GM13977 (cell line): ENCODE results near the gene RNF141.

Source experiments
- DNase-seq: peaks from one replicate; pipeline ENCODE4 v3.0.0; 2012; ENCODE audit warnings: low spot score
- in situ Hi-C: fragments of 300-500 bp; cut with MboI; formaldehyde crosslinking; loops from one replicate; pipeline ENCODE4 v1.12.0; 2022; ENCODE audit warnings: low sequenced_read_pairs, low pct_unique_long_range_greater_than_20kb, mixed read lengths, inconsistent platforms; ENCODE audit not compliant: unreplicated experiment
- TF ChIP-seq, protein P1 (sequence below): IDR thresholded peaks from 2 replicates; pipeline ENCODE4 v1.5.1; 2012; ENCODE audit warnings: mild to moderate bottlenecking, control low read depth; ENCODE audit not compliant: insufficient read depth; ENCODE audit errors: extremely low read depth, missing control alignments

Gene RNF141

DNA sequence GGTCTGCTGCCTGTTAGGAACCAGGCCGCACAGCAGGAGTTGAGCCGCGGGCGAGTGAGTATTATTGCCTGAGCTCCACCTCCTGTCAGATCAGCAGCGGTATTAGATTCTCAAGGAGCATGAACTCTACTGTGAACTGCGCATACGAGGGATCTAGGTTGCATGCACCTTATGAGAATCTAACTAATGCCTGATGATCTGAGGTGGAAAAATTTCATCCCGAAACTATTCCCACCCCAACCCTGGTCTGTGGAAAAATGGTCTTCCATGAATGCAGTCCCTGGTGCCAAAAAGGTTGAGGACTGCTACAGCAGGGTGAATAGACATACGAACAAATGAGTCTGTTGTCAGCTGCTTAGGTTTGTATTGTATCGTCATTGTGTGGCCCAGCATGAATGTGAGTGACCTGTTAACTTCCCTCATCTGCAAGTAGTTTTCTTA is 29.8 kb downstream of the RNF141 start:
- TF ChIP-seq, protein P1, sequence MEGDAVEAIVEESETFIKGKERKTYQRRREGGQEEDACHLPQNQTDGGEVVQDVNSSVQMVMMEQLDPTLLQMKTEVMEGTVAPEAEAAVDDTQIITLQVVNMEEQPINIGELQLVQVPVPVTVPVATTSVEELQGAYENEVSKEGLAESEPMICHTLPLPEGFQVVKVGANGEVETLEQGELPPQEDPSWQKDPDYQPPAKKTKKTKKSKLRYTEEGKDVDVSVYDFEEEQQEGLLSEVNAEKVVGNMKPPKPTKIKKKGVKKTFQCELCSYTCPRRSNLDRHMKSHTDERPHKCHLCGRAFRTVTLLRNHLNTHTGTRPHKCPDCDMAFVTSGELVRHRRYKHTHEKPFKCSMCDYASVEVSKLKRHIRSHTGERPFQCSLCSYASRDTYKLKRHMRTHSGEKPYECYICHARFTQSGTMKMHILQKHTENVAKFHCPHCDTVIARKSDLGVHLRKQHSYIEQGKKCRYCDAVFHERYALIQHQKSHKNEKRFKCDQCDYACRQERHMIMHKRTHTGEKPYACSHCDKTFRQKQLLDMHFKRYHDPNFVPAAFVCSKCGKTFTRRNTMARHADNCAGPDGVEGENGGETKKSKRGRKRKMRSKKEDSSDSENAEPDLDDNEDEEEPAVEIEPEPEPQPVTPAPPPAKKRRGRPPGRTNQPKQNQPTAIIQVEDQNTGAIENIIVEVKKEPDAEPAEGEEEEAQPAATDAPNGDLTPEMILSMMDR, result no peak
- DNase-seq, result no peak
- in situ Hi-C loops, result no loop called here

DNA sequence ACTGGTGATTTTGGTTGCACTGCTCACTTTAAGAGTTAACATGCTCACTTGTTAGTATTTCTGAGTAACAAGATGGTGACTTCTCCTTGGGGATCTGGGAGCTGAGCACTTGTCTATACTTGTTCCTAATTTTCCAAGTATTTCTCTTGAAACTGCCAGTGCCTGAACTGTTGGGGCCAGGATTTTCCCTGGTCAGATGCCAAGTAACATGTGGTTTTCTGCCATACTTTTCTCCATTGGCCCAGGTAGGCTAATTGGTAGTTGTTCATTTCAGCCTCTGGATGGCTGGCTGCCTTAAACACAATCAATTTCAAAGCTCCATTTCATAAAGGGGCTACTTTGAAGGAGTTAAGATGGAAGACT is 35.0 kb downstream of the RNF141 start:
- in situ Hi-C loops, result no loop called here
- no peak for DNase-seq
- TF ChIP-seq, protein P1, result no peak

GRCh38 chr11:10505278-10506007 is 35.5 kb downstream of the RNF141 start:
- DNase-seq, result no peak
- in situ Hi-C loops, result no loop called here
- TF ChIP-seq, protein P1, result no peak

DNA sequence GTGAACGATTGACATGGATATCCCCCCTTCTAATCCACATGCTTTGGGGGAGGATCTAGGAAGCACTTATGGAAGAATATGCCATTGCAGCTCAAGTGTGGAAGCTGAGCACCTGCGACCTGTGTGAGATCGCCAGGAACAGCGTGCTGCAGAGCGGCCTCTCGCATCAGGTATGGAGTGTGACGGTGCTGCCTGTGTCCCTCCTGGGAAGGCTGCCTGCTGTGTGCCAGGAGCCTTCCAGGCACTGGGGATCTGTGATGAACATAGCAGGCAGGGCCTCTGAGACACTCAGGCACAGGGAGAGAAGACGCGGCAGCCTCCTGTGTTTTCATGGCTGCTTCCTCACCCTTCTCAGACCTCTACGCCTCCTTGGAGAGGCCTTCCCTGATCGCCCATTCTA is 36.5 kb downstream of the RNF141 start:
- DNase-seq, result no peak
- TF ChIP-seq, protein P1, result no peak
- in situ Hi-C loops, result no loop called here

- DNase-seq, result no peak
- in situ Hi-C loops, result no loop called here
- TF ChIP-seq, protein P1, result no peak
Measured at GRCh38 chr11:10503777-10504480, 37.1 kb downstream of the RNF141 start.

DNA sequence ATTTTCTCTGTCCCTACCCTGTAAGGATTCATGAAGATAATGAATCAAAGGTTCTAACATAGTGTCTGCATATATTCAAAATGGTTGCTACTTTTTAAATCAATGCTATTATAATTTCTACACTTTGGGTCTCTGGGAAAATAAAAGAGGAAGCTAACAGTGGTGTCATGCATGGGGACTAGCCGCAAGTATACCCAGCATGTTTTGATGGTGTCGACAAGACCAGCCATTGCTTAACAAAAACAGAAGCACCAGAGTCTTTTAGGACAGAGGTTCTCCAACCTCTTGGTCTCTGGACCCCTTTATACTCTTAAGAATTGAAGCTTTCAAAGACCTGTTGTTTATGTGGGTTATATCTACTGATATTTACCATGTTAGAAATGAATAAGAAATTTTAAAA is 37.8 kb downstream of the RNF141 start:
- DNase-seq, result peak; percentile 6
- in situ Hi-C loops, result no loop called here
- TF ChIP-seq, protein P1, result no peak
